ENCODE results near the gene STK32C.
"Not testable (repeated sequence)": the region's sequence is repeated elsewhere in the genome, so short reads cannot be mapped to it uniquely, and the experiment has no call there.

Gene STK32C

GRCh38 chr10:132226586-132227405 is 81.0 kb downstream of the STK32C start:
- DNase-seq = no peak

GRCh38 chr10:132225849-132226205 is 81.9 kb downstream of the STK32C start:
- no peak for DNase-seq

- DNase-seq = no peak
Measured at GRCh38 chr10:132225073-132225848, 82.5 kb downstream of the STK32C start.

GRCh38 chr10:132224343-132225072 is 83.2 kb downstream of the STK32C start:
- DNase-seq = no peak

GRCh38 chr10:132223611-132224342 is 84.0 kb downstream of the STK32C start:
- no peak for DNase-seq

GRCh38 chr10:132223156-132223590 is 84.6 kb downstream of the STK32C start:
- DNase-seq = peak; percentile 70

- DNase-seq = no peak
Measured at GRCh38 chr10:132222726-132223125, 85.0 kb downstream of the STK32C start.

GRCh38 chr10:132220996-132221395 is 86.8 kb downstream of the STK32C start:
- DNase-seq = not testable (repeated sequence)

- DNase-seq = no peak
Measured at GRCh38 chr10:132220061-132220460, 87.7 kb downstream of the STK32C start.

- no peak for DNase-seq
Measured at GRCh38 chr10:132219486-132219885, 88.3 kb downstream of the STK32C start.

- not testable (repeated sequence) for DNase-seq
Measured at GRCh38 chr10:132216441-132216840, 91.3 kb downstream of the STK32C start.

- DNase-seq = no peak
Measured at GRCh38 chr10:132213917-132214316, 93.8 kb downstream of the STK32C start.

GRCh38 chr10:132212816-132213215 is 94.9 kb downstream of the STK32C start:
- no peak for DNase-seq

- DNase-seq = no peak
Measured at GRCh38 chr10:132211246-132211645, 96.5 kb downstream of the STK32C start.

GRCh38 chr10:132210766-132211165 is 97.0 kb downstream of the STK32C start:
- DNase-seq = no peak

- DNase-seq = no peak
Measured at GRCh38 chr10:132209978-132210530, 97.7 kb downstream of the STK32C start.

GRCh38 chr10:132209130-132209529 is 98.6 kb downstream of the STK32C start:
- no peak for DNase-seq

GRCh38 chr10:132208462-132209050 is 99.2 kb downstream of the STK32C start:
- DNase-seq = no peak

- no peak for DNase-seq
Measured at GRCh38 chr10:132207536-132208461, 100.0 kb downstream of the STK32C start.

GRCh38 chr10:132206806-132207535 is 100.8 kb downstream of the STK32C start:
- DNase-seq = no peak

All from CD4-positive, alpha-beta T cell treated with Interleukin-12 subunit alpha and Interleukin-12 subunit beta, for 1 hour (primary cell).